Body of pancreas (tissue), 4 donors: ENCODE data around the gene RAPGEF1.

ENCODE experiments used
- POLR2A ChIP-seq, 3 donors: fragments of 450-650 bp; IDR thresholded peaks; one replicate each; pipeline ENCODE4 v1.6.1; 2016; ENCODE audit warnings: antibody characterized with exemption in 3 of 3, mild to moderate bottlenecking in 2 of 3
- TF ChIP-seq, protein P1 (sequence below), 7 experiments: fragments of 450-650 bp in 4 of 7; fragments of 200-600 bp in 3 of 7; sonication (generic) in 3 of 7; IDR thresholded peaks; one replicate each; pipeline ENCODE4 v1.5.1; 2016 to 2019; ENCODE audit warnings: antibody characterized with exemption in 7 of 7

DNA sequence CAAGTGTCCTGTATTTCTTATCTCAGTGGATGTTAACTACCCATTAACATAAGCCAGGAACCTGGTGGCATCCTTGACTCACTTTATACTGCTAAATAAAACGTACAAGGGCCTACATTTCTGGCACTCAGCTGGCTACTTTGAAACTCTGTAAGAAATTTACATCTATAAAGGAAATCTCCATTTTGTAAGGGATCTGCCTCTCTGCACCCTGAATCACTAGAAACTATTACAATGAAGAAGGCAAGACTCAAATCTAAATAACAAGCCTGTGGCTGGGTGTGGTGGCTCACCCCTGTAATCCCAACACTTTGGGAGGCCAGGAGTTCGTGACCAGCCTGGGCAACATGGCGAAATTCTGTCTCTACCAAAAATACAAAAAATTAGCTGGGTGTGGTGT, 51.5 kb downstream of the RAPGEF1 start:
- TF ChIP-seq, protein P1, sequence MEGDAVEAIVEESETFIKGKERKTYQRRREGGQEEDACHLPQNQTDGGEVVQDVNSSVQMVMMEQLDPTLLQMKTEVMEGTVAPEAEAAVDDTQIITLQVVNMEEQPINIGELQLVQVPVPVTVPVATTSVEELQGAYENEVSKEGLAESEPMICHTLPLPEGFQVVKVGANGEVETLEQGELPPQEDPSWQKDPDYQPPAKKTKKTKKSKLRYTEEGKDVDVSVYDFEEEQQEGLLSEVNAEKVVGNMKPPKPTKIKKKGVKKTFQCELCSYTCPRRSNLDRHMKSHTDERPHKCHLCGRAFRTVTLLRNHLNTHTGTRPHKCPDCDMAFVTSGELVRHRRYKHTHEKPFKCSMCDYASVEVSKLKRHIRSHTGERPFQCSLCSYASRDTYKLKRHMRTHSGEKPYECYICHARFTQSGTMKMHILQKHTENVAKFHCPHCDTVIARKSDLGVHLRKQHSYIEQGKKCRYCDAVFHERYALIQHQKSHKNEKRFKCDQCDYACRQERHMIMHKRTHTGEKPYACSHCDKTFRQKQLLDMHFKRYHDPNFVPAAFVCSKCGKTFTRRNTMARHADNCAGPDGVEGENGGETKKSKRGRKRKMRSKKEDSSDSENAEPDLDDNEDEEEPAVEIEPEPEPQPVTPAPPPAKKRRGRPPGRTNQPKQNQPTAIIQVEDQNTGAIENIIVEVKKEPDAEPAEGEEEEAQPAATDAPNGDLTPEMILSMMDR (IDR thresholded peaks at IDR 0.05) = no peak
- TF ChIP-seq POLR2A (IDR thresholded peaks at IDR 0.05) = no peak
